Heart right ventricle (tissue), 16 donors: Measurements from ENCODE around the gene TOP1. TPM values are rescaled to one million over a fixed set of nuclear protein-coding genes. Genes with fewer than 3 reads are reported as not detected.

Experiments
- ATAC-seq, 8 donors: fragments of 200-7000 bp; cut with Tn5 transposase; one replicate each; pipeline ENCODE4 v1.9.1; 2020; ENCODE audit warnings: mild to moderate bottlenecking in 8 of 8, moderate library complexity in 8 of 8, moderate number of reproducible peaks in 1 of 8
- DNase-seq, 2 donors: peaks; one replicate each; pipeline ENCODE4 v3.0.0-alpha.2; 2020
- H3K27ac ChIP-seq, 10 donors: fragments of 200-600 bp; sonication (generic) in 2 of 10; one replicate each; pipeline versions ENCODE4 v1.5.0 to v1.8.0; 2020 to 2022; ENCODE audit warnings: mild to moderate bottlenecking in 3 of 10
- H3K27me3 ChIP-seq, 7 donors: fragments of 200-600 bp; one replicate each; pipeline ENCODE4 v1.8.0; 2021 to 2022; ENCODE audit warnings: mild to moderate bottlenecking in 2 of 7
- H3K36me3 ChIP-seq, 9 donors: fragments of 200-600 bp; sonication (generic) in 1 of 9; one replicate each; pipeline versions ENCODE4 v1.5.0 to v1.8.0; 2020 to 2022; ENCODE audit warnings: mild to moderate bottlenecking in 2 of 9
- H3K4me1 ChIP-seq, 9 donors: fragments of 200-600 bp; sonication (generic) in 1 of 9; one replicate each; pipeline versions ENCODE4 v1.5.0 to v1.8.0; 2020 to 2022; ENCODE audit warnings: mild to moderate bottlenecking in 4 of 9
- H3K4me3 ChIP-seq, 10 donors: fragments of 200-600 bp; sonication (generic) in 2 of 10; one replicate each; pipeline versions ENCODE4 v1.5.0 to v1.8.0; 2020 to 2022; ENCODE audit warnings: mild to moderate bottlenecking in 7 of 10, moderate library complexity in 2 of 10
- H3K9me3 ChIP-seq, 11 donors: fragments of 200-600 bp in 10 of 11; sonication (generic) in 2 of 11; one replicate each; pipeline versions ENCODE4 v1.5.0 to v1.8.0; 2013 to 2022; ENCODE audit warnings: mild to moderate bottlenecking in 2 of 11, control low read depth in 1 of 11, moderate library complexity in 1 of 11
- WGBS, 2 donors: extraction: QIAGEN DNeasy Blood & Tissue Kit; methylation state at CpG; one replicate each; pipeline ENCODE4 v1.1.7; 2013; ENCODE audit warnings: inconsistent platforms in 1 of 2; 5-methylcytosine and 5-hydroxymethylcytosine counted together
- intact Hi-C, 10 donors: fragments of 100-400 bp; cut with DNase I; formaldehyde crosslinking; loops; one replicate each; pipeline versions ENCODE4 v1.11.1 to v1.14.2; 2022
- polyA plus RNA-seq, 2 donors: library from polyadenylated mRNA; stranded (reverse); fragments of 200-250 nt; gene quantifications; one replicate each; pipeline ENCODE4 v1.2.3, GENCODE V29; 2013
- total RNA-seq, 10 donors: library from RNA; stranded (reverse); fragmentation: NEBNext Ultra II Directional in 3 of 10; extraction: Animal tissue kit (Norgen Biotek cat#: 25700) in 3 of 10; gene quantifications; one replicate each; pipeline versions ENCODE4 v1.2.1 to v1.2.4, GENCODE V29; 2021 to 2023
- TF ChIP-seq, protein P1 (sequence below), 9 donors: fragments of 200-600 bp; sonication (generic) in 2 of 9; IDR thresholded peaks; one replicate each; pipeline versions ENCODE4 v1.5.0 to v1.8.0; 2021 to 2022; ENCODE audit warnings: antibody characterized with exemption in 9 of 9, mild to moderate bottlenecking in 5 of 9, moderate library complexity in 1 of 9
- donor health status: Arrhythmogenic right ventricular cardiomyopathy.
- donor health status: ischemic (EF 13 %, LVEDD 7.1; RV severe dilation, severe dysfunction).
- donor health status: healthy with polysubstance abuse.
- donor health status: DM: no; HTN: yes; CAD: no.
- donor health status: DM: no; HTN: no; CAD: no.
- donor health status: ischemic (EF 25% LVEDD 6.9; RV normal size, moderate dysfunction).
- donor health status: ischemic (EF 25% LVEDD 5.7; RV mildly dilated, moderate dysfunction).
- donor health status: healthy.
- donor health status: DM: yes; HTN: yes; CAD: no.
- donor health status: Ischemic cardiomyopathy.
- donor health status: ischemic (EF 35%, LVEDD 5.7; RV mildly dilated, moderate dysfunction).
- donor health status: nonischemic (EF 11% LVEDD 7.7; RV severe dilation, severe dysfunction).
- donor health status: DM: yes; HTN: yes; CAD: no.
- donor health status: PGD.
- donor health status: ischemic (EF 29% LVEDD 5.4; RV normal size, mild dysfunction).
- donor health status: nonischemic (EF 23%, LVEDD 6.1; RV moderate dilation, normal function).

TOP1 gene
- total and polyA plus RNA-seq, 12 donors, result 13.5 to 28.3 (median 23.1) TPM

DNA sequence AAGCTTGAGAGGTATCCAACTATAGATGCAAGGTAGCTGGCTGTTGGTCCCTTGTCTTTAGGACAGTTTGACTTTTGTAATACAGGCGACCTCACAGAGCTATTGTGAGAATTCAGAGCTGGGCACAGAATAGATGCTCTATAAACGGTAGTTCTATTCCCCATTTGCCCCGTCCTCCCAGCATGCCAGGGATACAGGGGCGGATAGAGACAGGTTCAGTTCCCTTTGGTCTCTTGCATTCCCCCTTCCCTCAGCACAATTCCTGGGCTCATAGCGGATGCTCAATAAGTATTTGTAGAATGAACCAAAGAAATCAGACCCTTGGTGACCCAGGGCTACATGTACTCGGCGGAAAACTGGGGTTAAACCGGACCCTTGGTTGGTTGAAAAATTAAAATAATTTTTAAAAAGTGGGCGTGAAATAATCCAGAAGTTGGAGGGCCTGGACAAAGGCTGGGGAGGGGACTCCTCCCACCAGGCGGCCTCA, 707 bp upstream of the TOP1 start:
- Histone ChIP-seq H3K36me3 (peaks cover 0 to 11% (median 0%) of the 10 kb centered on the region in 9 donors), H3K9me3 (no peaks in the 10 kb centered on the region), H3K27me3 (no peaks in the 10 kb centered on the region), H3K27ac (peak overlapping the region in 8 of 10 donors; percentile 23 to 100 (median 96)), H3K4me1 (peaks cover 6 to 45% (median 36%) of the 10 kb centered on the region in 9 donors), H3K4me3 (peak overlapping the region in 9 of 10 donors; percentile 18 to 100 (median 90))
- WGBS, 2 donors, result 26 to 32% methylated on average over 10 of the region's 10 CpGs
- DNase-seq (no peak), ATAC-seq (no peak)
- intact Hi-C loops, result loop anchor here in 4 of 10 donors (1.0 to 10.0 kb wide), 5 partner anchors 15 to 49 kb away; no protein-coding TSS in a partner anchor
- TF ChIP-seq, protein P1, sequence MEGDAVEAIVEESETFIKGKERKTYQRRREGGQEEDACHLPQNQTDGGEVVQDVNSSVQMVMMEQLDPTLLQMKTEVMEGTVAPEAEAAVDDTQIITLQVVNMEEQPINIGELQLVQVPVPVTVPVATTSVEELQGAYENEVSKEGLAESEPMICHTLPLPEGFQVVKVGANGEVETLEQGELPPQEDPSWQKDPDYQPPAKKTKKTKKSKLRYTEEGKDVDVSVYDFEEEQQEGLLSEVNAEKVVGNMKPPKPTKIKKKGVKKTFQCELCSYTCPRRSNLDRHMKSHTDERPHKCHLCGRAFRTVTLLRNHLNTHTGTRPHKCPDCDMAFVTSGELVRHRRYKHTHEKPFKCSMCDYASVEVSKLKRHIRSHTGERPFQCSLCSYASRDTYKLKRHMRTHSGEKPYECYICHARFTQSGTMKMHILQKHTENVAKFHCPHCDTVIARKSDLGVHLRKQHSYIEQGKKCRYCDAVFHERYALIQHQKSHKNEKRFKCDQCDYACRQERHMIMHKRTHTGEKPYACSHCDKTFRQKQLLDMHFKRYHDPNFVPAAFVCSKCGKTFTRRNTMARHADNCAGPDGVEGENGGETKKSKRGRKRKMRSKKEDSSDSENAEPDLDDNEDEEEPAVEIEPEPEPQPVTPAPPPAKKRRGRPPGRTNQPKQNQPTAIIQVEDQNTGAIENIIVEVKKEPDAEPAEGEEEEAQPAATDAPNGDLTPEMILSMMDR (IDR thresholded peaks at IDR 0.05), result no peak

DNA sequence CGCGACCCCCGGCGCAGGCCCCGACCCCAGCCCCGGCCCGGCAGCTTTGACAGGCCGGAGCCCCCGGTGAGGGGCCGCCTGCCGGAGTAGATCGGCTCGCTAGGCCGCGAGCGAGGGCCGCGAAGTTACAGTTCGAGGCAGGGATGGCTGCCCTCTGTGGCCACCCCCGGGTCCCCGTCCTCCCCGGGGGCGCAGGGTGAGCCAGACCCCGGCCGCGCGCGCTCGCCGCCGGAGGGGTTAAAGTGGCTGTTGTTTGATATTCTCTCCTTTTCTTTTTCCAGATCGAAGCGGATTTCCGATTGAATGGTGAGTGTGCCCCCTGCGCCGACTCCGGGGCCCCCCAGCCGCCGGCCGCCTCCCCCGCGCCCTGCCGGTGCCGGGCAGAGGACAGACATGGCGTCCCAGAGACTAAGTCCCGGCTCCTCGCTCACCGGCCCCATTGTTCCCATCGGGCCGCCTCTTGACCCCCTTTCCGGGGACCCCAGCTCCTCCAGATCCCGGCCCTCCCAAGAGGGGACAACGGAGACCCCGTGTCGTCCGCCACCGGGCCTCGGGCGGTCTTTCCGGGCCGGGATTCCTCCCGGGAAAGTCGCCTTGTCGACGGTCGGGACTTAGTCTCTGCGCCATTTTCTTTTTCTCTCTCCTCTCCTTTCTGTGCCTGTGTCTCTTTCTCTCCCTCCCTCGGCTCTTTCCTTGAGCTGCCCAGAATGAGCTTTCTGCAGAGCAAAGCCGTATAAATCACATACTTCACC, 704 bp downstream of the TOP1 start:
- 0 to 1% methylated on average over 60 to 69 of the region's 69 CpGs for WGBS, 2 donors
- peaks cover 6 to 56% (median 50%) of the 10 kb centered on the region in 9 donors for H3K4me1 ChIP-seq
- ATAC-seq (peak in 7 of 8 donors; percentile 21 to 47 (median 34)), DNase-seq (peak in 1 of 2 donors; percentile 39)
- H3K9me3 ChIP-seq, result no peaks in the 10 kb centered on the region
- intact Hi-C loops, result loop anchor here in 4 of 10 donors (2.0 to 10.0 kb wide), 4 partner anchors 13 to 48 kb away; no protein-coding TSS in a partner anchor
- peak overlapping the region; percentile 81 to 100 (median 92) for H3K4me3 ChIP-seq
- TF ChIP-seq, protein P1 (IDR thresholded peaks at IDR 0.05), result no peak
- H3K27ac ChIP-seq, result peak overlapping the region; percentile 90 to 100 (median 97)
- H3K27me3 ChIP-seq, result no peaks in the 10 kb centered on the region
- H3K36me3 ChIP-seq, result peaks cover 0 to 11% (median 0%) of the 10 kb centered on the region in 9 donors

DNA sequence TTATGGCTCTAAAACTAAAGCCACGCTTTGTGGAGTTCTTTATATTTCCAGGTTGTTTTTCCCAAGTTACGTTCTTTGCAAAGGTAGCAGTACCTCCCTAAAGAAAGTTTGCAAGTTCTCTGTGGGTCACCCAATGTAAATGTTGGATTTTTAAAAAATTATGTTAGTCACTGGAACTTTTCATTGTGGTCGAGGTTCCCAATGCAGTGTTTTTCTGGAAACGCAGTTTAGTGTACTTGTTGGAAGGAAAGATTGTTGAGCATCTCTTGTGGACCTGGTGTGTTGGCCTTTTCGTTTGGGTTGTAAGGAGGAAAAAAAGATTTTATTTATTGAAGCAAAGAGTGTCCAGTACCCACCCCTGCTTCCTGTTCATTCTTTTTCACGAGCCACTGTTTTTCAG, 1.4 kb downstream of the TOP1 start:
- Histone ChIP-seq H3K36me3 (peaks cover 0 to 11% (median 0%) of the 10 kb centered on the region in 9 donors), H3K4me1 (peaks cover 6 to 60% (median 56%) of the 10 kb centered on the region in 9 donors), H3K4me3 (peak overlapping the region; percentile 81 to 100 (median 92)), H3K27me3 (no peaks in the 10 kb centered on the region), H3K9me3 (no peaks in the 10 kb centered on the region), H3K27ac (peak overlapping the region in 8 of 10 donors; percentile 94 to 100 (median 97))
- ATAC-seq (no peak), DNase-seq (no peak)
- TF ChIP-seq, protein P1 (IDR thresholded peaks at IDR 0.05), result no peak
- intact Hi-C loops, result loop anchor here in 3 of 10 donors (2.0 to 5.0 kb wide), 2 partner anchors 17 to 42 kb away; no protein-coding TSS in a partner anchor
- 14 to 18% methylated on average over 6 of the region's 6 CpGs for WGBS, 2 donors

DNA sequence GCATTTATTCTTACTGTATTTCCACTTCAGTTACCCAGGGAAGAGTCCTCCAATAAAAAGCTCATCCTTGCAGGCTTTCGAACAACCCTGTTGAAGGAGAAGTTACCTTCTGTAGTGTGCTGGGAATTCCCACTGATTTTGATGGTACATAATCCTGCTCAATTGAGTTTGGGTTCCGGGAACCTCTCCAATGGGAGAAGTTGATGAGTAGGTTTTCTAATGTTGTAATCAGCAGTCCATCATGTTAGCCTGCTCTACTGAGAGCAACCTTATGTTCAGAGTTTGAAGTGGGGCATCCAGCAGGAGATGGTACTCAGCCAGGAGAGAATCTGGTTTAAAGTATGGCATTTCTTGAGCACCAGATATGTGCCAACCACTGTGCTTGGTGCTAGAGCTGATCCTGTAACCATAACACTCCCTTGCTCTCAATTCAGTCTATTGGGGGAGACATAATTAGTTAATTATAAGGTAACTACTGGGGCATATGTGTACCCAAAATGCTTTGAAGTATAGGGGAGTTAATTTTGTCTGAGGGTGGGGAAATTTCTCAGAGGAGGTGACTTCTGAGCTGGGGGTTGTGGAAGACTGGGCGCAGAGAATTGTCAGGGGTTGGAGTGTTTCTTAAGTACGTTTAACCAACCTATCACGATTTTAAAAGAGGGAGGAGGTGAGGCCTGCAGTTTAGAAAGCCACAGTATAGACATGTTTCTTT, 2.1 kb downstream of the TOP1 start:
- Histone ChIP-seq H3K4me3 (peak overlapping the region in 9 of 10 donors; percentile 81 to 100 (median 92)), H3K4me1 (peaks cover 6 to 66% (median 59%) of the 10 kb centered on the region in 9 donors), H3K27ac (peak overlapping the region in 3 of 10 donors; percentile 94 to 100 (median 97)), H3K36me3 (peaks cover 0 to 11% (median 0%) of the 10 kb centered on the region in 9 donors), H3K9me3 (no peaks in the 10 kb centered on the region), H3K27me3 (no peaks in the 10 kb centered on the region)
- TF ChIP-seq, protein P1 (IDR thresholded peaks at IDR 0.05), result no peak
- intact Hi-C loops, result loop anchor here in 3 of 10 donors (2.0 to 5.0 kb wide), 2 partner anchors 16 to 42 kb away; no protein-coding TSS in a partner anchor
- WGBS, 2 donors, result 47 to 56% methylated on average over 5 of the region's 5 CpGs
- no peak for DNase-seq
- no peak for ATAC-seq
